Lower leg skin (tissue), 3 donors: Measurements from ENCODE around the gene PRR5.

Experiments
- POLR2A ChIP-seq, 2 donors: fragments of 450-650 bp; IDR thresholded peaks; one replicate each; pipeline ENCODE4 v1.6.1; 2016 to 2017; ENCODE audit warnings: antibody characterized with exemption in 2 of 2, mild to moderate bottlenecking in 1 of 2, moderate library complexity in 1 of 2
- TF ChIP-seq, protein P1 (sequence below), 3 donors: fragments of 450-650 bp; IDR thresholded peaks; one replicate each; pipeline ENCODE4 v1.5.1; 2016; ENCODE audit warnings: antibody characterized with exemption in 3 of 3, mild to moderate bottlenecking in 3 of 3, moderate library complexity in 2 of 3

DNA sequence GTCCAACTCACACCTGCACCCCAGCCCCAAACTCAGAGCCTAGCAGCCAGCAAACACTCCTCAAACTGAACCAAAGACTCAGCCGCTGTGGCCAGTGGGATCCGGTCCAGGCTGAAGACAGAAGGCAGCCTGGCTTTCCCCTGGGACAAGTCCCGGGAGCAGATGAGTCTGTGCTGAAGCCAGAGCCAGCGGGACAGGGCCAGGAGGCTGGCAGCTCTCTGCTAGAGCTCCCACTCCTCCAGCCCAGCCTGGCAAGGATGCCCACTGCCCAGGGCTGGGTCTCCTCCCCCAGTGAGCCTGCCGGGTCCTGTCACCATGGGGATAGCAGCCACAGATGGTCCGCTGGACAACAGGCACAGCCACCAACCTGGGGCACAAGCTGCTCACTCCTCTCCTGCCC lies 42.9 kb upstream of the PRR5 start:
- no peak for TF ChIP-seq POLR2A (IDR thresholded peaks at IDR 0.05)
- TF ChIP-seq, protein P1, sequence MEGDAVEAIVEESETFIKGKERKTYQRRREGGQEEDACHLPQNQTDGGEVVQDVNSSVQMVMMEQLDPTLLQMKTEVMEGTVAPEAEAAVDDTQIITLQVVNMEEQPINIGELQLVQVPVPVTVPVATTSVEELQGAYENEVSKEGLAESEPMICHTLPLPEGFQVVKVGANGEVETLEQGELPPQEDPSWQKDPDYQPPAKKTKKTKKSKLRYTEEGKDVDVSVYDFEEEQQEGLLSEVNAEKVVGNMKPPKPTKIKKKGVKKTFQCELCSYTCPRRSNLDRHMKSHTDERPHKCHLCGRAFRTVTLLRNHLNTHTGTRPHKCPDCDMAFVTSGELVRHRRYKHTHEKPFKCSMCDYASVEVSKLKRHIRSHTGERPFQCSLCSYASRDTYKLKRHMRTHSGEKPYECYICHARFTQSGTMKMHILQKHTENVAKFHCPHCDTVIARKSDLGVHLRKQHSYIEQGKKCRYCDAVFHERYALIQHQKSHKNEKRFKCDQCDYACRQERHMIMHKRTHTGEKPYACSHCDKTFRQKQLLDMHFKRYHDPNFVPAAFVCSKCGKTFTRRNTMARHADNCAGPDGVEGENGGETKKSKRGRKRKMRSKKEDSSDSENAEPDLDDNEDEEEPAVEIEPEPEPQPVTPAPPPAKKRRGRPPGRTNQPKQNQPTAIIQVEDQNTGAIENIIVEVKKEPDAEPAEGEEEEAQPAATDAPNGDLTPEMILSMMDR (IDR thresholded peaks at IDR 0.05): no peak
